Gastroesophageal sphincter (tissue), 4 donors: ENCODE data around the gene LSG1. TPM values are rescaled to one million over a fixed set of nuclear protein-coding genes. Genes with fewer than 3 reads are reported as not detected.

Source experiments
- ATAC-seq: fragments of 150-250 bp; one replicate; pipeline ENCODE4 v1.9.1; 2016; ENCODE audit warnings: mild to moderate bottlenecking, moderate library complexity
- H3K27ac ChIP-seq, 4 donors: fragments of 200-600 bp; sonication (generic) in 3 of 4; 1 replicate in 3 of 4; 2 replicates in 1 of 4; pipeline ENCODE4 v1.5.1; 2016 to 2019
- H3K27me3 ChIP-seq: fragments of 200-600 bp; sonication (generic); one replicate; pipeline ENCODE4 v1.5.1; 2019
- H3K36me3 ChIP-seq, 2 donors: fragments of 200-600 bp; sonication (generic); one replicate each; pipeline ENCODE4 v1.5.1; 2019; ENCODE audit warnings: control low read depth in 1 of 2
- H3K4me1 ChIP-seq, 3 donors: fragments of 200-600 bp; sonication (generic); 1 replicate in 2 of 3; 2 replicates in 1 of 3; pipeline ENCODE4 v1.5.1; 2016 to 2019; ENCODE audit warnings: control low read depth in 2 of 3
- H3K4me3 ChIP-seq, 2 donors: fragments of 200-600 bp; sonication (generic); one replicate each; pipeline ENCODE4 v1.5.1; 2019; ENCODE audit warnings: mild to moderate bottlenecking in 1 of 2, moderate library complexity in 1 of 2
- H3K9me3 ChIP-seq, 3 donors: fragments of 200-600 bp; sonication (generic); one replicate each; pipeline ENCODE4 v1.5.1; 2017 to 2019; ENCODE audit warnings: control low read depth in 2 of 3
- EP300 ChIP-seq: sonication (generic); formaldehyde crosslinking; IDR thresholded peaks from one replicate; pipeline ENCODE4 v1.6.1; 2017; ENCODE audit warnings: antibody characterized with exemption, mild to moderate bottlenecking
- POLR2A ChIP-seq, 2 donors: fragments of 450-650 bp; IDR thresholded peaks; one replicate each; pipeline ENCODE4 v1.6.1; 2017; ENCODE audit warnings: antibody characterized with exemption in 2 of 2, mild to moderate bottlenecking in 2 of 2, moderate library complexity in 1 of 2
- POLR2AphosphoS5 ChIP-seq: sonication (generic); formaldehyde crosslinking; IDR thresholded peaks from one replicate; pipeline ENCODE4 v1.6.1; 2017; ENCODE audit warnings: antibody characterized with exemption
- WGBS, 2 donors: methylation state at CpG; one replicate each; pipeline ENCODE4 v1.1.5; 2018; ENCODE audit warnings: low coverage in 1 of 2; 5-methylcytosine and 5-hydroxymethylcytosine counted together
- total RNA-seq, 4 donors: library from RNA; depleted of rRNA; stranded (reverse); fragments of >200 nt; gene quantifications; one replicate each; pipeline ENCODE4 v1.1.0, GENCODE V29; 2016
- TF ChIP-seq, protein P1 (sequence below), 4 experiments: fragments of 200-600 bp in 2 of 4; fragments of 450-650 bp in 2 of 4; sonication (generic) in 1 of 4; IDR thresholded peaks; one replicate each; pipeline ENCODE4 v1.5.1; 2017 to 2019; ENCODE audit warnings: antibody characterized with exemption in 4 of 4, mild to moderate bottlenecking in 2 of 4, moderate library complexity in 2 of 4

Gene LSG1
- total RNA-seq, 4 donors from 2014 or later: 23.0 to 30.3 (median 28.3) TPM

DNA sequence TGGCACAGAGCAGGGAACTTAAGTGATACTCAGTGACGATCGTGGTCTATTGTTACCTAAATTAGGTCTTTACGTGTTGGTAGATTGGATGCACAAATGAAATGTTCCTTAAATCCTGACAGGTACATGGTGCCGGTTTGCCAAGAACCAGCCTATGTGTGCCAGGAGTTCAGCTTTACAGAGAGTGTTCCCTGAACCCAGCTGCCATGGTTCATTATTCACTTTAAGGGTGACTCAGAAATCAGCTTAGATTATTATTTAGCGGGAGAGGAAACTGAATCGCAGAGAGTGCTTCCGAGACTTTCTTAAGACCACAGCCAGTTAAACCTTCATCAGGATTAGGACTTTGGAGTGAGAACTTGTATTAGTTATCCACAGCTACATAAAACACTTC lies 35.2 kb upstream of the LSG1 start:
- no peak overlapping the region for H3K4me3 ChIP-seq
- WGBS, 2 donors: 83 to 98% methylated on average over 7 of the region's 7 CpGs
- no peaks in the 10 kb centered on the region for H3K36me3 ChIP-seq
- no peak for ATAC-seq
- no peaks in the 10 kb centered on the region for H3K27me3 ChIP-seq
- TF ChIP-seq POLR2AphosphoS5 (no peak), POLR2A (IDR thresholded peaks at IDR 0.05) (no peak), EP300 (no peak)
- TF ChIP-seq, protein P1, sequence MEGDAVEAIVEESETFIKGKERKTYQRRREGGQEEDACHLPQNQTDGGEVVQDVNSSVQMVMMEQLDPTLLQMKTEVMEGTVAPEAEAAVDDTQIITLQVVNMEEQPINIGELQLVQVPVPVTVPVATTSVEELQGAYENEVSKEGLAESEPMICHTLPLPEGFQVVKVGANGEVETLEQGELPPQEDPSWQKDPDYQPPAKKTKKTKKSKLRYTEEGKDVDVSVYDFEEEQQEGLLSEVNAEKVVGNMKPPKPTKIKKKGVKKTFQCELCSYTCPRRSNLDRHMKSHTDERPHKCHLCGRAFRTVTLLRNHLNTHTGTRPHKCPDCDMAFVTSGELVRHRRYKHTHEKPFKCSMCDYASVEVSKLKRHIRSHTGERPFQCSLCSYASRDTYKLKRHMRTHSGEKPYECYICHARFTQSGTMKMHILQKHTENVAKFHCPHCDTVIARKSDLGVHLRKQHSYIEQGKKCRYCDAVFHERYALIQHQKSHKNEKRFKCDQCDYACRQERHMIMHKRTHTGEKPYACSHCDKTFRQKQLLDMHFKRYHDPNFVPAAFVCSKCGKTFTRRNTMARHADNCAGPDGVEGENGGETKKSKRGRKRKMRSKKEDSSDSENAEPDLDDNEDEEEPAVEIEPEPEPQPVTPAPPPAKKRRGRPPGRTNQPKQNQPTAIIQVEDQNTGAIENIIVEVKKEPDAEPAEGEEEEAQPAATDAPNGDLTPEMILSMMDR (IDR thresholded peaks at IDR 0.05): no peak
- peaks cover 0 to 7% (median 0%) of the 10 kb centered on the region in 3 donors for H3K4me1 ChIP-seq
- no peaks in the 10 kb centered on the region for H3K9me3 ChIP-seq
- H3K27ac ChIP-seq: no peak overlapping the region

DNA sequence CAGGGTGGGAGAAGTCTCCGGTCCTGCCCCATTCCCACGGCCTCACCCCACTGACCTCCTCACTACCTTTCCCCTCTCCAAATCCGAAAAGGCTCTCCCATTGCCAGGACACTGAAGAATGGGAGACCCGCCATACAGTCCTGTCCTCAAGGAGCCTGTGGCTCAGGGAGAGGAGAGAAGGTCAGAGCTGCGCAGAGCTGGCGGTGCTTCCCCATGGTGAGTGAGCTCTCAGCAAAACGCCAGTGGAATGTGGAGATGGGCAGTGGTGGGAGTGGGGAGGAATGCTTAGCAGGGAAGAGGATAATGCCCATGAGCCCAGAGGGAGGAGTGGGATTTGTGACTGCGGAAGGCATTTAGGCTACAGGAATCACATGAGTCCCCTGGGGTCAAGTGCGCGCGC lies 33.8 kb upstream of the LSG1 start:
- no peak for TF ChIP-seq POLR2AphosphoS5
- TF ChIP-seq, protein P1 (IDR thresholded peaks at IDR 0.05): no peak
- TF ChIP-seq EP300: no peak
- TF ChIP-seq POLR2A (IDR thresholded peaks at IDR 0.05): no peak
- no peaks in the 10 kb centered on the region for H3K9me3 ChIP-seq
- H3K27me3 ChIP-seq: no peaks in the 10 kb centered on the region
- H3K4me1 ChIP-seq: no peaks in the 10 kb centered on the region
- no peak overlapping the region for H3K4me3 ChIP-seq
- WGBS, 2 donors: 74% methylated on average over 6 of the region's 11 CpGs; no CpG with 5 or more reads in 1 of the 2 donors
- H3K27ac ChIP-seq: no peak overlapping the region
- ATAC-seq: no peak
- no peaks in the 10 kb centered on the region for H3K36me3 ChIP-seq

DNA sequence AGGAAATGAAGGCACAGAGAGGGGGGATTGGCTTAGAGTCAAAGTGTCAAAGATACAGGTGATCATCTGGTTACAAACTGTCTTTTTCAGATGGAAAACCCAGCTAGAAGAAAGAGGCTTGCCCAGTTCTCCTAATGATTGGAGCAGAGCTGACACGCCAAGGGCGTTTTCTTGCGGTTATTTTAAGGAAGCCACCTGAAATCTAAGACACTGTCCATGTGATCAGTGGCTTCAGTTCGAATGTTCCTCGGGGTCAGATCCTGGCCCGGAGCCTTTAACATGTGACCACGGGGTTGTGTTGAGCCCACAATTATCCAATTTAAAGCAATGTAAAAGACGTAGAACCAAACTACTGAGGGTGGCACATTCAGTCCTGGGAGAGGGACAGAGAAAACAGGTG lies 33.2 kb upstream of the LSG1 start:
- 81 to 84% methylated on average over 7 of the region's 8 CpGs for WGBS, 2 donors
- no peaks in the 10 kb centered on the region for H3K9me3 ChIP-seq
- ATAC-seq: no peak
- H3K4me1 ChIP-seq: no peaks in the 10 kb centered on the region
- no peak for TF ChIP-seq POLR2A (IDR thresholded peaks at IDR 0.05)
- TF ChIP-seq, protein P1 (IDR thresholded peaks at IDR 0.05): no peak
- no peak for TF ChIP-seq EP300
- no peak for TF ChIP-seq POLR2AphosphoS5
- no peaks in the 10 kb centered on the region for H3K36me3 ChIP-seq
- H3K4me3 ChIP-seq: no peak overlapping the region
- no peak overlapping the region for H3K27ac ChIP-seq
- H3K27me3 ChIP-seq: no peaks in the 10 kb centered on the region

DNA sequence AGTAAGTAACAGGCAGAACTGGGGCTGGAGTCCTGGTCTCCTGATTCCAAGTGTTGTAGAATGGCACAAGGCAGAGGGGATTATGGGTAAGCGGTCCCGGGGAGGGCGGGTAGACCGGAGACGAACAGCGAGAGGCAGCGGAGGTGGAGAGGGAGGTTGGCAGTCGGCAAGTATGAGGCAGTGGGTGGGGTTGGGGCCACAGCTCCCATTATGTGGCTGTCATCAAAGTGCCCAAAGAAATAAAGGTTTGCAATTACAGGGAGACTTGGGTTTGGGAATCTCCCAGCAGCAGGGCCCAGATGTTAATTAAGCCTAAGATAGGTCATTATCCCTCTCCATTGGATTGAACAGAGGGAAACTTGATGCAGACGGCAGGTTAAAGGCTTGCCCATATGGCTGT lies 30.6 kb upstream of the LSG1 start:
- peaks cover 0 to 17% (median 0%) of the 10 kb centered on the region in 3 donors for H3K9me3 ChIP-seq
- no peaks in the 10 kb centered on the region for H3K27me3 ChIP-seq
- no peak overlapping the region for H3K27ac ChIP-seq
- no peaks in the 10 kb centered on the region for H3K36me3 ChIP-seq
- WGBS, 2 donors: 93% methylated on average over 2 to 9 of the region's 9 CpGs
- TF ChIP-seq POLR2A (IDR thresholded peaks at IDR 0.05) (no peak), EP300 (no peak), POLR2AphosphoS5 (no peak)
- TF ChIP-seq, protein P1 (IDR thresholded peaks at IDR 0.05): no peak
- ATAC-seq: no peak
- H3K4me3 ChIP-seq: no peak overlapping the region
- no peaks in the 10 kb centered on the region for H3K4me1 ChIP-seq

DNA sequence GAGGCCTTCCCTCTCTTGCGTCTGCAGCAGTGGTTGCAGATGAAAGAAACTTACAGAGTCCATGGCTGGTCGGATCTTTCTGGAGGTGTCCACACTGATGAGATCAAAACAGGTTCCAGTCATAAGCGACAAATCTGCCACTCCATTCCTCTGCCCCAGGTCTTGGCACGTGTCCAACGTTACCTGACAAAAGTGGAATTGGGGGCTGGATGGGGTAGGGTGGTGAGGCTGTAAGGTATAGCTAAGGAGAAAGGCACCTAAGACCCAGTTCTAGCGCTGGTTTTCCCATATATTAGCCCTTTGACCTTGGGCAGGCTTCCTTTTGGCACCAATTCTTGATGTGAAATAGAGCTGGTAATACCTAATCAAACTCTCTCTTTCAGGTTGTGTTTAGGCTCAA lies 24.7 kb upstream of the LSG1 start:
- Histone ChIP-seq H3K9me3 (peaks cover 0 to 17% (median 0%) of the 10 kb centered on the region in 3 donors), H3K36me3 (no peaks in the 10 kb centered on the region), H3K4me3 (no peak overlapping the region), H3K27ac (no peak overlapping the region), H3K4me1 (peaks cover 0 to 3% (median 0%) of the 10 kb centered on the region in 3 donors), H3K27me3 (peaks cover 3% of the 10 kb centered on the region)
- 89% methylated on average over 6 of the region's 6 CpGs; no CpG with 5 or more reads in 1 of the 2 donors for WGBS, 2 donors
- TF ChIP-seq POLR2AphosphoS5: no peak
- TF ChIP-seq POLR2A (IDR thresholded peaks at IDR 0.05): no peak
- TF ChIP-seq, protein P1 (IDR thresholded peaks at IDR 0.05): no peak
- TF ChIP-seq EP300: no peak
- no peak for ATAC-seq
